GM23338 (cell line): ENCODE data around the gene PHACTR2. TPM values are rescaled to one million over a fixed set of nuclear protein-coding genes. Genes with fewer than 3 reads are reported as not detected.

Experiments
- ATAC-seq: fragments of 200-7000 bp; cut with Tn5 transposase; 3 replicates; pipeline ENCODE4 v1.9.1; 2020
- DNase-seq: peaks from one replicate; pipeline ENCODE4 v3.0.0-alpha.2; 2015; ENCODE audit warnings: low spot score
- H2AFZ ChIP-seq: fragments of 200-600 bp; sonication (generic); 2 replicates; pipeline ENCODE4 v1.8.0; 2016; ENCODE audit warnings: antibody characterized with exemption, mild to moderate bottlenecking, moderate library complexity
- H3F3A ChIP-seq: fragments of 200-600 bp; sonication (generic); replicated peaks from 2 replicates; pipeline ENCODE4 v1.8.0; 2017; ENCODE audit warnings: antibody characterized with exemption, mixed run types, low read depth
- H3K27ac ChIP-seq: fragments of 200-600 bp; sonication (generic); 2 replicates; pipeline ENCODE4 v1.6.1; 2016; ENCODE audit warnings: low read depth
- H3K27me3 ChIP-seq: fragments of 200-600 bp; sonication (generic); 2 replicates; pipeline ENCODE4 v1.8.0; 2016; ENCODE audit warnings: mild to moderate bottlenecking, mixed run types, moderate library complexity; ENCODE audit not compliant: insufficient read depth
- H3K36me3 ChIP-seq: fragments of 200-600 bp; sonication (generic); 2 replicates; pipeline ENCODE4 v1.8.0; 2016; ENCODE audit warnings: mild to moderate bottlenecking; ENCODE audit not compliant: insufficient read depth
- H3K4me1 ChIP-seq: fragments of 200-600 bp; sonication (generic); 2 replicates; pipeline ENCODE4 v1.8.0; 2016; ENCODE audit warnings: mild to moderate bottlenecking, moderate library complexity; ENCODE audit not compliant: insufficient read depth
- H3K4me2 ChIP-seq: fragments of 200-600 bp; sonication (generic); 2 replicates; pipeline ENCODE4 v1.7.1; 2017; ENCODE audit warnings: mixed run types
- H3K4me3 ChIP-seq: fragments of 200-600 bp; sonication (generic); 2 replicates; pipeline ENCODE4 v1.6.1; 2016; ENCODE audit warnings: mixed run types
- H3K79me2 ChIP-seq: fragments of 200-600 bp; sonication (generic); replicated peaks from 2 replicates; pipeline ENCODE4 v1.8.0; 2017; ENCODE audit warnings: mild to moderate bottlenecking; ENCODE audit not compliant: insufficient read depth
- H3K9me2 ChIP-seq: fragments of 200-600 bp; sonication (generic); 2 replicates; pipeline ENCODE4 v1.8.0; 2017; ENCODE audit not compliant: insufficient read depth
- H4K20me1 ChIP-seq: fragments of 200-600 bp; sonication (generic); replicated peaks from 2 replicates; pipeline ENCODE4 v1.8.0; 2017; ENCODE audit warnings: mild to moderate bottlenecking; ENCODE audit not compliant: insufficient read depth
- H3K27ac Mint-ChIP-seq: 2 replicates; pipeline ENCODE4 v1.8.0; 2020; ENCODE audit warnings: inconsistent platforms, mild to moderate bottlenecking, moderate library complexity, mixed read lengths
- H3K27me3 Mint-ChIP-seq: 3 replicates; pipeline ENCODE4 v1.8.0; 2022; ENCODE audit warnings: low read depth, mild to moderate bottlenecking, moderate library complexity, mixed read lengths, inconsistent platforms; ENCODE audit not compliant: insufficient read depth, poor library complexity
- H3K36me3 Mint-ChIP-seq: 3 replicates; pipeline ENCODE4 v1.8.0; 2021; ENCODE audit warnings: low read depth, mild to moderate bottlenecking, inconsistent platforms, moderate library complexity, mixed read lengths
- H3K4me1 Mint-ChIP-seq: 3 replicates; pipeline ENCODE4 v1.8.0; 2020; ENCODE audit warnings: mild to moderate bottlenecking, inconsistent platforms, mixed read lengths
- H3K4me3 Mint-ChIP-seq: 3 replicates; pipeline ENCODE4 v1.8.0; 2021; ENCODE audit warnings: moderate library complexity, mild to moderate bottlenecking, inconsistent platforms, mixed read lengths
- H3K9me3 Mint-ChIP-seq: 3 replicates; pipeline ENCODE4 v1.8.0; 2020; ENCODE audit warnings: moderate library complexity, mild to moderate bottlenecking, inconsistent platforms, mixed read lengths
- CREB1 ChIP-seq: fragments of 250-450 bp; sonication (Bioruptor Pico); IDR thresholded peaks from 2 replicates; pipeline ENCODE4 v1.5.0; 2020; ENCODE audit warnings: low read depth, mild to moderate bottlenecking, moderate library complexity
- ETS1 ChIP-seq: IDR thresholded peaks from 2 replicates; pipeline ENCODE4 v1.6.1; 2016; ENCODE audit warnings: antibody characterized with exemption
- POLR2AphosphoS5 ChIP-seq: IDR thresholded peaks from 2 replicates; pipeline ENCODE4 v1.6.1; 2016; ENCODE audit warnings: antibody characterized with exemption, low read depth
- REST ChIP-seq: IDR thresholded peaks from one replicate; pipeline ENCODE4 v1.6.1; 2018; ENCODE audit warnings: antibody characterized with exemption; ENCODE audit not compliant: unreplicated experiment
- ZNF114 ChIP-seq: fragments of 250-450 bp; sonication (Bioruptor Pico); IDR thresholded peaks from 2 replicates; pipeline ENCODE4 v1.5.0; 2020; ENCODE audit warnings: mild to moderate bottlenecking, moderate library complexity
- ZNF331 ChIP-seq: fragments of 250-450 bp; sonication (Bioruptor Pico); IDR thresholded peaks from 2 replicates; pipeline ENCODE4 v1.5.0; 2020; ENCODE audit warnings: low read depth, mild to moderate bottlenecking, moderate library complexity
- ZNF462 ChIP-seq: fragments of 250-450 bp; sonication (Bioruptor Pico); IDR thresholded peaks from 2 replicates; pipeline ENCODE4 v1.5.0; 2020; ENCODE audit warnings: mild to moderate bottlenecking, moderate library complexity
- polyA plus RNA-seq: library from polyadenylated mRNA; unstranded; fragments of >200 nt; fragmentation: Nextera tagmentation; extraction: Ambion mirVana; gene quantifications from 2 replicates; pipeline ENCODE4 v1.2.1, GENCODE V29; 2016
- total RNA-seq: library from RNA; depleted of rRNA; stranded (reverse); fragments of >200 nt; shearing (Covaris generic); gene quantifications from 2 replicates; pipeline ENCODE4 v1.2.3, GENCODE V29; 2014

The PHACTR2 gene
- total and polyA plus RNA-seq, 2 experiments from 2014 or later: 67.7 to 105 TPM

- no peak for DNase-seq
- Histone ChIP-seq H2AFZ (no peak overlapping the region), H3K4me2 (no peak overlapping the region), H3K36me3 (no peaks in the 10 kb centered on the region; the same call in 1 of the 2 replicates), H3K79me2 (peaks cover 76% of the 10 kb centered on the region), H4K20me1 (no peaks in the 10 kb centered on the region), H3K4me3 (no peak overlapping the region), H3K4me1 (no peaks in the 10 kb centered on the region), H3F3A (no peaks in the 10 kb centered on the region), H3K9me2 (no peaks in the 10 kb centered on the region), H3K27ac (no peak overlapping the region), H3K27me3 (no peaks in the 10 kb centered on the region)
- Mint-ChIP-seq H3K9me3 (peaks cover 14% of the 10 kb centered on the region; the same call in 2 of the 3 replicates), H3K4me1 (peaks cover 6% of the 10 kb centered on the region; the same call in 2 of the 3 replicates), H3K36me3 (peaks cover 36% of the 10 kb centered on the region), H3K27me3 (peaks cover 3% of the 10 kb centered on the region), H3K27ac (no peak overlapping the region), H3K4me3 (no peak overlapping the region)
- ATAC-seq: no peak
- TF ChIP-seq ZNF462: no peak
- no peak for TF ChIP-seq ZNF114
- no peak for TF ChIP-seq POLR2AphosphoS5
- no peak for TF ChIP-seq REST
- TF ChIP-seq CREB1: no peak
- no peak for TF ChIP-seq ETS1
- no peak for TF ChIP-seq ZNF331
Observed at GRCh38 chr6:143708889-143709288, 31.1 kb downstream of the PHACTR2 start.
